ENCODE results near the gene FSTL5.

The FSTL5 gene

DNA sequence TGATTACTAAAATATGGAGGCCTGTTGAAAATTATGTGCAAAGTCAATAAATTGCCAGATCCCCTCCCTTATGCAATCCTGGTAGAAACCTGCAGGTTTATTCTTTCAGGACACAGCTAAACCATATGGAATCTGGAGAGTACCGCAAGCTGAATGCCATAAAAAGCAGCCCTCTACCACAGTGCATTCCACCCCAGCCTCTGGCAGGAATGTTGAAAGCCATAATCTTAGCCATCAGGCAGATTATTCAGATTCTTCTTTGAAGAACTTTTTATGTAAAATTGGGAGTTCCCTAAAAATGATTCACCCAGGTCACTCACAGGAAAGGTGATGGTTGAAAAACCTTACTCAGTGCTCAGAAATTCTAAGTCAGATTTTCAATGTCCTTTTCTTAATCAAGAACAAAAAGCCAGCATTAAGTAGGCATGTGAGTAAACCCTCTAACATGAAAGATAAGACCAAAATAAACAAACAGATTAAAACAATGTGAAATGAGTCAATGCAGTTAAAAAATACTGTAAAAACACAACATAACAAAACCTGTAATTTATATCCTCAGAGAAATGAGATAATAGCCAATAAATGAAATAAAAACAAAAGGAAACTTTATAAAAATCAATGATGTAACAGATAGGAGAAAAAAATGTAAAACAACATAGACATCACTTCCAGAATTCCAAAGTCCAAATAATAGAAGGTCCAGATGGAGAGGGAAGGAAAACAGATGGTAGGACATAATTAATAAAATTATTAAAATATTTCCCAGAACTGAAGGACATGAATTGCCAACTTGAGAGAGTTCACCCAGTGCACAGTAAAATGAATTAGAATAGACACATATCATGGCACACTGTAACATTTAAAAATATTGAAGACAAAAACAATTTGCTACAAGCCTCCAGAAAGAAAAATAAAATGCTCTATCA lies 226.9 kb downstream of the FSTL5 start:
- no peak for DNase-seq

DNA sequence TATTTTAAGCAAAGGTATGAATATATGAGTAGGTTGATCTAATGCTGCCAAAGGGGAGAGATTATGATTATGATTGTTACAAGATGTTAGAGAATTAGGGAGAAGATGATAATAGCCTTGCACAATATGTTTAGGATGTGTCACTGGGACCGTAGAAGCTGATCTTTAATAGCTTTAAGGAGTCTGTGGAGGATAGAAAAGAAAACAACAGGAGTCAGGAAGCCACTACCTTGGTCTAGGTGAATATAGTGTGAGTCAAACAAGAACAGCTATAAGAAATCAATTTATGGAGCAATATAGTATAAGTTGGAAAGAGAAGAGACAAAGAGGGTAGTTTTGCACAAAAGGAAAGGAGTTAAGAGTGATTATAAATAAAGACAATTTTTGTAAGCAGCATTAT lies 232.7 kb downstream of the FSTL5 start:
- no peak for DNase-seq

DNA sequence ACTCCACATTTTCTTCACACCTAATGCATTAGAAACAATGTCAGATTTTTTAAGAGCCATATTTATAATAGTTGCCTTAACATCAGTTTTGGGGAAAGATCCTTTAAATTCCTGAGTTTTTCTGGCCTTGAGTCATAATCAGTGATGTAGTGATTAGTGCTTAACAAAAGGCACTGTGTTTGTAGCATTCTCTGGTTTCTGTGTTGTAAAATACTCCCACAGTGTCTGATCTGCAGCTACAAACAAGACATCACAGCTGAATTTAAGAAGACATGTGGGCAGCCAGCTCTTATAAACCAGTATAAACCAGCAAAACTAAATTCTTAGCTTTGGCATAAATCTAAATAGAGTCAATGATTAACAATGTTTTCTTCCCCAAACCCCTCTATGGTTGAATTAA lies 233.8 kb downstream of the FSTL5 start:
- no peak for DNase-seq

DNA sequence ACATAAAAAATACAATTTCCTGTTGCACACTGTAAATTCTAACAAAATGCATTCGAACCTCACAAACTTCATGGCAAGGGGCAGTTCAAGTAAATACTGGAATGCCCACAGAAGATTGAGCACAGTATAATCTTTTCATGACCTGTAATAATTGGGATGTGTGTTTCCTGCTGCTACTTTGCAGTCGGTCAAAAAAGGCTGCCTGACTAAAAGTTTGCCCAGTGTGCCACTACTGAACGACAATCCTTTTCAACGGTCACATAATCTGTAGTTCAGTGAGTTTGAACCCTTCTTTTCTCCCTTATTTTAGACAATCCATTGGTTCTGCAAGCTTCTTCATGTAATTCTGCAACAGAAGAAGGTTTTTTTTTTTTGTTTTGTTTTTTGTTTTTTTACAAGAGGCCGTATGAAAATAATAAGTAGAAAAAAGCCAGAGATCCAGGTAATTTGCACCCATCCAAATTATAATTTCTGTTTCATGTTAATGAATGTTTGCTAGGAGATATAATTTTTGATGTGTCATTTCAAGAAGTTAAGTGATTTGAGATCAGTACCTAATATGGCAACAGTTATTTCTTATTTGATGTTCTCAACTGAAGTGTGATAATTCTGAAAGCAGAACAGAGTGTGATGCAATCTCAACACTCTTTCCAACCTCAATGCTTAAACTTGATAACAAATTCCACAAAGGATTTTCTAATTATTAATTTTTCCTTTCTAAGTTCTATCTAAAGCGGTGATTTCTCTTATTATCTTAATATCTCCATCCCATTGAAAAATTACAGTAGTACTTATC lies 237.6 kb downstream of the FSTL5 start:
- DNase-seq = no peak

DNA sequence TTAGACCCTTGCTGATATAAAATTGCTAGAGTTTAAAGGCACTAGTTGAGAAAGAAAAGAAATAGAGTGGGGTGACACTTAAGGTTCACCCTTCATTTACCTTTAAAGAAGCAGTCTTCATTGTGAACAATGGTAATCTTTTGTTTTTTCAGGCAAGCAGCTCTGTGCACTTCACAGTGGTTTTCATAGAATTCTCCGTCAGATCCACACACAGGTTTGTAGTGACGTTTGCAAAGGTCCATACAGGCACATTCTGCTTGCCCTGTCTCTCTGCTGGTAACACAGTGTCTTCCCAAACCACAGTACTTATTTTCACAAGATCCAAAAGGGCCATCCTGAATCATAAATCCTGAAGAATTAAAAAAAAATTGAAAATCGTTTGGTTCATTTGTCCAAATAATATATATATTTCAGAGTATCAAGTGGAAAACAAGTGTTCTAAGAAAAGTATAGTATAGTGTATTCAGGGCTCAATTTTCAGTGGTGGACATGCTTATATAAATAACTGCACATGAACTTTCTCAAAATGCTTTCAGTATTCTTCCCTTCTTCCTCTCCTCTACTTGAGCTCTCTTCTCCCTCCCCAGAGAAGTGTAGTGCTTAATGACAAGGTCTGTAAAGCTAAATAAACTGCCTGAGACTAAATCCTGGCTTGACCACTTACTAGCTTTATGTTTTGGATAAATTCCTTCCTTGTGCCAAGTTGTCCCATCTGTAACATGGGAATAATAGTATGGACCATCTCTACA lies 243.3 kb downstream of the FSTL5 start:
- no peak for DNase-seq

DNA sequence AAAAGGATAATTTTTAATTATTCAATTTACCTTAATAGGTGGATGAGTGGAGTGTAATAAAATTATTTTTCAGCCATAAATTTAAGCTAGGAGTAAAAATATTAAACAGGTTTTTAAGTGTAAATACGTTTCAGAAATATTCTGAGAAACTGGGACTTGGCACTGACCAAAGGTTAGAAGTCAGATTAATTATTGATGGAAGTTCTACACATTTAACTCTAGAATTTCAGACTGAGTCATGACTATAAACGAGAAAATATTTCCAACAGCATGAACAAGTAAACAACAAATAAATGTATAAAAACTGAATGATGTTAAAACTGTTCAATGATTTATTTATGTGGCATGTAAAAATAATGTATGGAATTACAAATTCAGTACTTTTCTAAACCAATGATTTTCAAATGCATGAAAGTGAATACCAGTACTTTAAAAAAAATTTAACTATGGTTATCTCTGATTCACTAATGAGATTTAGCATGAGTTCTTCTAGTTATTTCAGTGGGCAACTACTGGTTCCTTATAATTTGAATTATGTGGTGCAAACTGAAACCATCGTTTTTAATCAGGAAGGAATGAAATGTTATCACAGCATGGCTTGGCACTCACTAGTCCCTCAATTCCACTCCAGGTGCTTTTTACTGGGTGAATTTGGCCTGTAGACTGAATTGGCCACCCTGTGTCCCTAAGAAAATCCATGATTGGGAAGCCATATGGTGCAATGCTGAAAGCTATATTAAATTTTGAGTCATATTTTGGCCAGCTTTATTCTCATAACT lies 244.2 kb downstream of the FSTL5 start:
- no peak for DNase-seq

DNA sequence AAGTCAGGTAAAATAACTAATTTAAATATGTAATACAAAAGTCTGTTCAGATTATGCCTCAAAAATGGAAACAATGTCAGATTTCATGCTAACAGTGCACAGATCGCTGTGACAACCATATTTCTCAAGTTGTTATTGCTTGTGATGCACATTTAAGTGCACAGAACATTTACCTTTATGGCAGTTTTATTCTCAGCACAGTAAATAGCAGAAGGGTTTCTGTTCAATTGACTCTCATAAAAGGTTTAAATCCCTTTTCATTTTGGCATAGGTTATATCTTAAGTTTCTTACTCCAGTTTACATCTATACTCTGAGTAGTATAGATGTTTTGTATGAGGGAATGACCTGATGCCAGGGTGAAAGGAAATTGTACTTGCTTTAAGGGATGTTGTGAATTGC lies 247.8 kb downstream of the FSTL5 start:
- DNase-seq = no peak

DNA sequence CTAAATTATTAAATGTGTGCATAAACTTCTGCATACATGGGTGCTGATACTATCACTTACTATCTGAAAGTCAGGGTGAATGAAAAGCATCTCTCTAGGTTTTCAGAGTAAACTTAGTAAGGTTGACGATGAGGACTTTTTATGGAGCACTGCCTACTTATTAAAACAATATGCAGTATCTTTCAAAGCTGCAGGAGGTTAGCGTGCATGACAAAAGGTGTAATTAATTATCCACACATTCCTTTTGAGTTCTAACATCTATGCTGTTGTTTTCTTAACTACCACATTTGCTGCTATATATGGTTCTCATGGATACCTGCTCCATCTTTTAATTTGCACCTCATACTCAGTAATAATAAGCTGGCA lies 256.2 kb downstream of the FSTL5 start:
- no peak for DNase-seq

DNA sequence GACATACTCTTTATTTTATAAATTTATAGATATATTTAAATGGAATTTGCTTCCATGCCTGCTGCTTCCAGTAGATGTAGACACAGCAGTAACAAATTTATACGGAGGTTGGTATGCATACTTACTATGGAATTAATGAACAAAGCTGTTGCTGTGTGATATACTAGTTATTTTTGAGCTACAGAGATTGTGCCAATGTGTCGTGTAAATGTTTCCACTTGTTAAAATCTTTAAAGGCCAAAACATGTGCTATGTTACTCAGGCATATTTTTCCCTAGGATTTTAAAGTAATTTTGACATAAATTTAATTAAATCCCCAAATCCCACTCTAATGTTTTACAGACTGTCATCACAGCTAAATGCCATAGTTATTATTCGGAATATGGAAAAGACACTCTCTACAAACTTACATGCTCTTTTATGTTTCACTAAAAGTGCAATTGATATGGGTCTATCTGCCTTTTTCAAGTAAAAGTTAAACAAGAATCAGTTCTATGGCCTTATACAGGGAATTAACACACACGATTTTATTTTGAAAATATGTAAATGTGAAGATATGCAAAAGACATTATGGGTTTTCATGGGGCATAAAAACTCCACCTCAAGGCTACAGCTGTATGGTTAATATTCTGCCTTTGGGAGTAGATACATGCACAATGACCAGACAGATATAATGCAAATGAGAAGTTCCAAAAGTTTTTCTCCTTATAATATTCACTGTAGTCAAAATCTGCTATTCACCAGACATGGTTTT lies 256.8 kb downstream of the FSTL5 start:
- DNase-seq = no peak

DNA sequence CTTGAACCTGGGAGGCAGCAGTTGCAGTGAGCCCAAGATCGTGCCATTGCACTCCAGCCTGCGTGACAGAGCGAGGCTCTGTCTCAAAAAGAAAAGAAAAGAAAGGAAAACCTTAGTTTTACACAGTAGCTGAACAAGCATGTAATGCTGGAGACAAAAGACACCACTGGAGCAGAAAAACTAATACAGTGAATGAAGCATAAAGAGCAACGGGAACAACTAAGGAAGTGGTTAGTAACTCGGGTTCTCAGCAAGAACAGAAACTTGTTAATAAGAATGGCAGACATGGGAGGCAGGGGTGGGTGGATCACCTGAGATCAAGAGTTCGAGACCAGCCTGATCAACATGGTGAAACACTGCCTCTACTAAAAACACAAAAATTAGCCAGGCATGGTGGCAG lies 263.7 kb downstream of the FSTL5 start:
- no peak for DNase-seq

DNA sequence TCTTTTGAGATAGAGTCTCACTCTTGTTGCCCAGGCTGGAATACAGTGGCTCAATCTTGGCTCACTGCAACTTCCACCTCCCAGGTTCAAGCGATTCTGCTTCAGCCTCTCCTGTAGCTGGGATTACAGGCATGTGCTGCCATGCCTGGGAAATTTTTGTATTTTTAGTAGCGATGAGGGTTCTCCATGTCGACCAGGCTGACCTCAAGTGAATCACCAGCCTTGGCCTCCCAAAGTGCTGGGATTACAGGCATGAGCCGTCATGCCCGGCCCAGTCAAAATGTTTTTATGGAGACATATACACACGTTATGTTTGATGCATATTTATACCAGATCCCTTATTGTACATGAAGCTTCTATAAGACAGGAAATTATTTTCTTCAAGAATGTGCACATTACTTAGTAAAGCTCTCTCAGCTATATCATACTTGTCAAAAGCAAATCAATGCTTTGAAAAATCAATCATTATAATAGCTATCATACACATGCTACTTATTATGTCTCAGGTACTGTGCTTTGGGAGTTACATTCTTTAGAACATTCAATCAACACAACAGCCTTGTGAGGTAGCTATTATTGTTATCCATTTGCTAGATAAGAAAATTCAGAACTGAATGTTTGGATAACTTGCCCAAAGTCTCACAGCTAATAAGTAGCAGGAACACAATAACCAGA lies 269.2 kb downstream of the FSTL5 start:
- no peak for DNase-seq

DNA sequence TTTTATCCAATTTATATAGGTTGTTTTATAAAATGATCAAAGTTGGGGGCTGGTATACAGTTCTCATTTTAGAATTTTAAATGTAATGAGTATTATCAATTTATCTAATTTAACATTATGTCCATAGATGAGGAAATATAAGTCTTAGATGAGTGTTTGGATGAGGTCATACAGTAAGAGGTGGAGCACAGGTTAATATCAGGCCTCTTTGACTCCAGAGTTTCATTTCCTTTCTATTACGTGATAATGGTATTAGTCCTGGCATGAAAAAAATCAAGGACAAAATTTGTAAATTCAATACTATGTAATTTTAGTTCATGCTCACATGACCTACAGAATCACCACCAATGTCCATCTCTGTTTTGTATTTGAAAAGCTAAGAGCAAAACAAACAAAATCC lies 269.8 kb downstream of the FSTL5 start:
- no peak for DNase-seq

DNA sequence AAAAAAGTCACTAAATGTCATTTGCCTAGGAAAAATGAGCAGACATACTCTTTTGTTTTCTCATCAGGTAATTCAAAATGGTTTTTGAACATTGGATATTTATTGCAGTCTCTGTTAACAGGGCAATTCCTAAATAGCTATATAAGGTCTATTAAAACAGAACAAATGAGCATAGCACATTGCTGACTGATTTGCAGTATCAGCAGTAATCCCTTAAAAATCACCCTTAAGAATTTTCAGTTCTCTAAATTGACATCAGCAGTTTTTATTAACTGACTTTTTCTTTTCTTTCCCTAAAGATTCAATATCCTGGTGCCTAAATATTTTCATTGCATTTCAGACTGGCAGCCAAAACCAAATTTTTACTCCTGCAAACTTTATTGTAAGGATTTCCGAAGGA lies 270.2 kb downstream of the FSTL5 start:
- no peak for DNase-seq

DNA sequence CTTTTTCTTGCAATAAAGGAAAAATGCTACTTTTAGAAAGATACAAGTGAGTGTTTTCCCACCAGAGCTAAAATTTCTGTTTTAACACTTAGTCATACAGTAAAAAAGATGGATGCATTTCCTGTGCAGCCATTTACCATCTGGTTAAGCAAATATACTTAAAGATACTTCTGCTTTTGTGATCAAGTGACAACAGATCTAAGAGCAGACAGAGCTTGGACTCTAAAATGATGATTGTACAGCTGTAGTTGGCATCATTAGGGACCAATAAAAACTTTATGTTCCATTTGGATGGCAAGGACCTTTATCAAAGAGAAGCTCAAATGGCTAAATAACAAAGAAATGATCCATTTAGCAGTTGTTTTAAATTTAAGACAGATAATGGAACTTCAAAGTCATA lies 270.8 kb downstream of the FSTL5 start:
- DNase-seq = no peak

DNA sequence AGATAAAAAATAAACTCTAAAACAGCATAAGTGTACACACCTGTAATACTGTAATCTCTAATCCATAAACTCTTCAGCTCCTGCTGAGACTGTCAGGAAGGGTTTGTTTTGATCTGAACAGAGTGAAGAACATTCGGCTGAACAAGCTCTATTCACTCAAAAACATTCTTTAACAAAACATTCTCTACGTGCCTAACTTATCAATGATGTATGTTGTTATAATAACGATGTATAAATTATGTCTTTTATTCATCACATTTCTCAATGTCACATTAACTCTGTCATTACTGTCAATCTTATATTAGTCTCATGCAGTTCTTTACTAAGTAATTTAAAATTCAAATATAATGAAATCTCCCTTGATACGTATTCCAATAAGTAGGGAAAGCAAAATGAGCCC lies 280.6 kb downstream of the FSTL5 start:
- DNase-seq = no peak

DNA sequence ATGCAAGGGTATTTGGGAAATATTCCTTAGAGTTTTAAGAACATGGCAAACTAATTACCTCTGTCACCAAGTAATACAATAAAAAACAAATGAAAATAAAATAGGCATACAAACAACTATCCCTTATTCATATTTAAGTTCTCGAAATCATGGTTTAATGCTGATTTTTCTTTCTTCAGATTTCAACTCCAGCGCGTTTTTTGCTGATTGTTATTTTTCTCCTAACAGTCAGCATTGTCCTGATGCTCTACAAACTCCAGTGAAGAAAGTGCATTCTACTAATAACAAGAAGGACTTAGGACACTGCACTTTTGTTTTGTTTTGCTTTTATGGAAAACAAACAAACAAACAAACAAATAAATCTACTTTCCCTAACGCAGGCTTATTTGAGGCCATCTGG lies 282.4 kb downstream of the FSTL5 start:
- no peak for DNase-seq

DNA sequence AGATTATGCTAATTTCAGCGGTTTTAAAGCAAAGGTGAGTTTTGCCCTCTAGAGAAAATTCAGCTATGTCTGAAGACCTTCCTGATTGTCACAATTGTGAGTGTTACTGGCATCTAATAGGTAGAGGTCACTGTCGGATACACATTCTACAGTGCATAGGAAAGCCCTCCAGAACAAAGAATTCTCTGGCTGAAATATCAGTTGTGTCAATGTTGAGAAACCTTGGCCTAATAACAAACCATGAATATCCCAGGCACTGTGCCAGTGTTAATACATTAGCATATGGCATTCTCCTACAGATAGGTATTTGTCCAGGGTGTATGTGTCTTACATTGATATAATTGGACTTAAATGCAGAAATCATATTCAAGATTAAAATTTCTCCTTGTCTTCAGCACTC lies 294.3 kb downstream of the FSTL5 start:
- DNase-seq = no peak

DNA sequence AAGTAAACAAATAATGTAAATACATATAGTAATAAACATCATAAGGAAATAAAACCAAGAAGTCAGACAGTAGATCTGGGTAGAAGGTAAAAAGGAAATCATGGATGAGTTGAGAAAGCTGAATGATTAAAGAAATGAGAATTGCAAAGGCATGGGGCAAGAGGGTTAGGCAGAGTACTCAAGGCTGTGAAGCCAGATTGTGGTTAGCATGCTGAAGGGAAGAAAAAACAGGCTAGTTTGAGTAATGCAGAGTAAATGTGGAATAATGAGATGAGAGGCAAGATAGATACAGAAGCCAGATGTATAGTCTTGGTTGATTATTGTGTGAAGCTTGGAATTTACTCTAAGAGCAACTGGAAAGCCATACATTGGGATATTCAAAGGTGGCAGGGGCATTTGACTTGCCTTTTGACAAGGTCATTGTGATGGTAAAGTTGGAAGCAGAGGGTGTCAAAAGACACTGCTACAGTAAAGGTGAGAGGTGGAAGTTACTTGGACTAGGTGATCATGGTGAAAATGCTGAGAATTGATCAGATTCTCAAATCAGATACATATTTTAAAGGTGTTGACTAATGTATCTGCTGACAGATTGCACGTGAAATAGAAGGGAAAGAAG lies 307.0 kb downstream of the FSTL5 start:
- no peak for DNase-seq

DNA sequence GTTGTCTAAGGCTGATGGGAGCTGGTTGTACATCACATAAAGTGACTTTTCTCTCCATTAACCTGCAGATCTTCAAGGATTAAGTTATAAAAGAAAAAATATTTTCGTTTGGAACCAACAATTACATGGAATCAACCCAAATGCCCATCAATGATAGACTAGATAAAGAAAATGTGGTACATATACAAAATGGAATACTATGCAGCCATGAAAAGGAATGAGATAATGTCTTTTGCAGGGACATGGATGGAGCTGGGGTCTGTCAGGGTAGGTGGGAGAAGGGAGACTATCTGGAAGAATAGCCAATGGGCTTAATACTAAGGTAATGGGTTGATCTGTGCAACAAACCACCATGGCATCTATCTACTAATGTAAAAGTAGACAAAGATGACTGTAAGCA lies 313.2 kb downstream of the FSTL5 start:
- DNase-seq = no peak

DNA sequence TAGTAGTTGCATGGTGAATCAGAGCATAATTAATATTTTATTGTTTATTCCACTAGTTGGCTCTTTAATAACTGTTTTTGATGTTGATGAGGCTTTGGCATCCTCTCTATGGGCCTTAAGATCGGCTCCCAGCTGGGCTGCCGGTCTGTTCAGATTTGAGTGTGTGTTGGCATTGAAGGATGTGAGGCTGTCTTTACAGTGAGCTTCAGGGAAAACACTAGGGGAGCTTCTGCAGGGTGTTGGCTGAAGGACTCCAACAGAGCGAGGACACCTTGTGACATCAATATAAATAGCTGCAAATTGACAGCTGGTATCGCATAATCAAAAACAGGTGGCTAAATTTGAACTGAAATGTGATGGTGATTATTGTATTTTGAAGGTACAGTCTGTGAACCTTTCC lies 322.0 kb downstream of the FSTL5 start:
- no peak for DNase-seq

DNA sequence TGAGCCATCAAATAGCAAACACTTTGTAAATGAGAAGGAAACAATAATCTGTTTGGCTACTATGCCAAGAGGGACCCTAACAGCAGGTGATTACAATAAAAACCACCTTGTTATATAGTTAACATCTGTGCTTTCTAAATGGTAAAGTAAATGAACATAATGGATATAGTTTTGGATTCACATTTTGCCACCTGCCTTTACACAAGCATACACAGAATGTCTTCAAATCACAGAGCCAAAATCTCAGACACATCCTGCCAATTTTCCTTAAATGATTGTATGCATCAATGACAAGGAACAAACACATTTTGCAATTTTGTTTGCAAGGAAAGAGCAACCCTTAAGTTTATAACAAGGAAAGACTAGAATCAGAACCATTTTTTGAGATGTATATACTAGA lies 334.2 kb downstream of the FSTL5 start:
- DNase-seq = no peak

All from inflammatory macrophage treated with lipopolysaccharide for 1 hour (primary cell).